Large intestine (tissue), 3 donors: ENCODE measurements around the gene SFTPB. TPM values are rescaled to one million over a fixed set of nuclear protein-coding genes. Genes with fewer than 3 reads are reported as not detected.
"Not testable (repeated sequence)": the region's sequence is repeated elsewhere in the genome, so short reads cannot be mapped to it uniquely, and the experiment has no call there.

Experiments
- DNase-seq, 2 donors: peaks; one replicate each; pipeline versions ENCODE4 v3.0.0 to v3.0.0-alpha.2; 2013
- H3K27ac ChIP-seq: one replicate; pipeline ENCODE4 v1.5.1; 2013; ENCODE audit warnings: low read length
- H3K27me3 ChIP-seq: 2 replicates; pipeline ENCODE4 v1.6.1; 2013; ENCODE audit warnings: low read length; ENCODE audit not compliant: control insufficient read depth, insufficient read depth
- H3K36me3 ChIP-seq: 2 replicates; pipeline ENCODE4 v1.6.1; 2013; ENCODE audit warnings: low read length; ENCODE audit not compliant: control insufficient read depth, insufficient read depth
- H3K4me1 ChIP-seq: one replicate; pipeline ENCODE4 v1.6.1; 2013; ENCODE audit warnings: low read length; ENCODE audit not compliant: control insufficient read depth, insufficient read depth
- H3K4me3 ChIP-seq: one replicate; pipeline ENCODE4 v1.5.1; 2013; ENCODE audit warnings: low read length
- H3K9me3 ChIP-seq: one replicate; pipeline ENCODE4 v1.6.1; 2013; ENCODE audit warnings: mild to moderate bottlenecking, low read depth, low read length, moderate library complexity; ENCODE audit not compliant: control insufficient read depth
- WGBS: methylation state at CpG from one replicate; pipeline ENCODE4 v1.1.5; 2013; ENCODE audit warnings: low lambda C conversion rate; ENCODE audit not compliant: insufficient coverage; 5-methylcytosine and 5-hydroxymethylcytosine counted together
- polyA plus RNA-seq: library from polyadenylated mRNA; unstranded; fragments of 120-200 nt; gene quantifications from one replicate; pipeline ENCODE4 v1.2.1, GENCODE V29; 2013

The SFTPB gene
- polyA plus RNA-seq, 1 donor, result 0.01 TPM

DNA sequence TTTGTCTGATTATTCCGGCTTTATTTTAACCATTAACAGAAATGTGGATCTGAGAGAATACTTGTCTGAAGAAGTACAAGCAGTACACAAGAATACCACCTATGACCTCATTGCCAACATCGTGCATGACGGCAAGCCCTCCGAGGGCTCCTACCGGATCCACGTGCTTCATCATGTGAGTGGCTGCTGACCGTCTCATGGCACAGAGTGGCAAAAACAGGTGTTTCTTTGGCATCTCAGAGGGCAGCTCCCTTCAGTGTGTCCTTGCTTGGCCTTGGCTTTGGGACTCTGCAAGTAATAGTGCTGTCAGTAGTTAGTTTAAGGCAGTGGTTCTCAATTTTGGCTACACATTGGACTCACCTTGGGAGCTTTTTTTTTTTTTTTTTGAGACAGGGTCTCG is 23.1 kb downstream of the SFTPB start:
- 80% methylated on average over 1 of the region's 8 CpGs for WGBS
- Histone ChIP-seq H3K27ac (no peak overlapping the region), H3K27me3 (no peaks in the 10 kb centered on the region)

DNA sequence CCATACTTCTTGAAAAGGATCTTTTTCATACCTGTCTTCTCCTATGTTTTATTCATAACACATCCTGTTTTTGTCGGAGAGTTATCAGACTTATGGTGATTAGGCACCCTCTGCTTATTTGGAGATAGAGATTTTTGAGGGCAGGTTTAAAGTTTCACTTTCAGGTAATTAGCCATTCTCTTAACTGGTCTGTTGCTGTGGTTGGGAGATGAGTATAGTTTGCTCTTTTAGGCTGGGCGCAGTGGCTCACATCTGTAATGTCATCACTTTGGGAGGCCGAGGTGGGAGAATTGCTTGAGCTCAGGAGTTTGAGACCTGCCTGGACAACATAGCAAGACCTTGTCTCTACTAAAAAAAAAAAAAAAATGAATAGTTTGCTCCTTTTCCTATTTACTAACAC is 25.3 kb downstream of the SFTPB start:
- no CpG with 5 or more reads among the region's 3 CpGs for WGBS
- H3K36me3 ChIP-seq, result peaks cover 93% of the 10 kb centered on the region
- H3K4me1 ChIP-seq, result no peaks in the 10 kb centered on the region
- H3K4me3 ChIP-seq, result no peak overlapping the region
- H3K27me3 ChIP-seq, result no peaks in the 10 kb centered on the region
- no peaks in the 10 kb centered on the region for H3K9me3 ChIP-seq
- no peak for DNase-seq
- H3K27ac ChIP-seq, result no peak overlapping the region

More for the DNA sequence above, 23.1 kb downstream of the SFTPB start:
- Histone ChIP-seq H3K4me3 (no peak overlapping the region), H3K36me3 (peaks cover 92% of the 10 kb centered on the region), H3K9me3 (no peaks in the 10 kb centered on the region), H3K4me1 (no peaks in the 10 kb centered on the region)
- no peak for DNase-seq

DNA sequence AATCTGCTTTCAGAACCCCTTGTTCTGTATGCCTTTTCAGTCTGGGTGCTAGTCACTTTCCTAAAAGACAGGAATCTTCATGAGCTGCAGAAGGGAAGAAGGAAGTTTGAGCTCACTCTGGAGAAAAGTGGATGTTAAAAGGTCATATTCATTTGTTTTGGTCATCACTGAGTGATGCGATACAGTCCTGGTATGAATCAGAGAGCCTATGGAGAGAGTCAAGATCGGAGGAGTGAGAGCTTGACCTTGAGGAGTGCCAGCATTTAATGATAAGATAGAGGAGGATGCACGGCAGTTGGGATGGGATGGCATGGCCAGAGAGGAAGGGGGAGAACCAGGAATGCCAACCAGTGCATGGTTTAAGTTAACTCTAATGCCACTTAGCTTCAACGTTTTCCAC is 32.4 kb downstream of the SFTPB start:
- no peak overlapping the region for H3K27ac ChIP-seq
- H3K4me3 ChIP-seq, result no peak overlapping the region
- WGBS, result 76% methylated on average over 3 of the region's 4 CpGs
- H3K36me3 ChIP-seq, result peaks cover 82% of the 10 kb centered on the region
- no peaks in the 10 kb centered on the region for H3K9me3 ChIP-seq
- no peak for DNase-seq
- H3K4me1 ChIP-seq, result no peaks in the 10 kb centered on the region
- no peaks in the 10 kb centered on the region for H3K27me3 ChIP-seq

DNA sequence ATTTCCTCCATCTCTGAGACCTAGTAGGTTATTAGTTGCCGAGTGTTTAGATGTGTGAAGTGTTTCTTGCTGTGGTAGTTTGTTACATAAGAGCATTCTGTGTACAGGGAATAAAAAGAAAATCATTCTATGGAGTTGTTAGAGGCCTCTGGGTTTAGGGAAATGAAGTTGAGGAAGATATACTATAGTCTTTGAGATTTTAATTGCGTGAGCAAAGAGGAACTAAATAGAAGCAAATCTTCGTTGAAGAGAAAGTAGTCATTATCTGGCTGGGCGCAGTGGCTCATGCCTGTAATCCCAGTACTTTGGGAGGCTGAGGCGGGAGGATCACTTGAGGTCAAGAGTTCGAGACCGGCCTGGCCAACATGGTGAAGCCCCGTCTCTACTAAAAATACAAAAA is 33.0 kb downstream of the SFTPB start:
- Histone ChIP-seq H3K27ac (no peak overlapping the region), H3K4me3 (no peak overlapping the region), H3K4me1 (no peaks in the 10 kb centered on the region), H3K9me3 (no peaks in the 10 kb centered on the region), H3K36me3 (peaks cover 82% of the 10 kb centered on the region), H3K27me3 (no peaks in the 10 kb centered on the region)
- DNase-seq, result no peak
- WGBS, result 100% methylated on average over 3 of the region's 8 CpGs

DNA sequence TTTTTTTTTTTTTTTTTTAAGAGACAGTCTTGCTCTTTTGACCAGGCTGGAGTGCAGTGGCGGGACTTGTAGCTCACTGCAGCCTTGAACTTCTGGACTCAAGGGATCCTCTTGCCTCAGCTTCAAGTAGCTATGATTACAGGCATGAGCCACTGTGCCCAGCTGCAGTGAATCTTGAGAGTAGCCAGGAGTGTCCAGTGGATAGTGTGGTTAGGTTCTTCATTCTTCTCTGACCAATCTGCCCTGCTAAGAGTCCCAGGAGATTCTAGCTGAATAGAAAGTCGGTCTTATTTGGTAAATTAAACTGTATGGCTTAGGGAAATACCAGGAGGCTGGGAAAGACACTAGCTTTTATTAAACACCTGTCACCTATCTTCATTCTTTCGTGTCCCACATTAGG is 36.7 kb downstream of the SFTPB start:
- Histone ChIP-seq H3K9me3 (no peaks in the 10 kb centered on the region), H3K27me3 (no peaks in the 10 kb centered on the region), H3K36me3 (peaks cover 72% of the 10 kb centered on the region), H3K27ac (no peak overlapping the region), H3K4me3 (no peak overlapping the region), H3K4me1 (no peaks in the 10 kb centered on the region)
- 100% methylated on average over 1 of the region's 3 CpGs for WGBS
- DNase-seq, result no peak

DNA sequence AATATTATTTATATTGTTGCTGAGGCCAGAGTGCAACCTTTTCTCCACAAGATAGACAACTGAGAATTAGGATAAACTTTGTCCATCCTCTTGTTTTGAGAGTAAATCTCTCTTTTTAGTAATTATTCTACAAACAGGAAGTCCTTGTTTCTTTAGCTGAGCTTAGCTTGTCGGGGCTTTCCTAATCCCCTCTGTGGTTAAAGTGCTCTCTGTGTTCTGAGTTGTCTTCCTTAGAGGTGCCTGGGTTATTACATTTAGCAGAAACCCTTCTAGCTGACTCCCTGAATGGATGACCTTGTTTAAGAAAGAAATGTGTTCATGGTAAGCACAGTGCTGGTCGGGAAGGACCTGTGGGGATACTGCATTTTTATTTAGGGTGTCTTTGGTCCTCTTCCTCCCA is 39.3 kb downstream of the SFTPB start:
- H3K4me1 ChIP-seq, result no peaks in the 10 kb centered on the region
- H3K27ac ChIP-seq, result no peak overlapping the region
- WGBS, result 40% methylated on average over 1 of the region's 2 CpGs
- no peaks in the 10 kb centered on the region for H3K9me3 ChIP-seq
- peaks cover 76% of the 10 kb centered on the region for H3K36me3 ChIP-seq
- no peak for DNase-seq
- H3K4me3 ChIP-seq, result no peak overlapping the region
- no peaks in the 10 kb centered on the region for H3K27me3 ChIP-seq

DNA sequence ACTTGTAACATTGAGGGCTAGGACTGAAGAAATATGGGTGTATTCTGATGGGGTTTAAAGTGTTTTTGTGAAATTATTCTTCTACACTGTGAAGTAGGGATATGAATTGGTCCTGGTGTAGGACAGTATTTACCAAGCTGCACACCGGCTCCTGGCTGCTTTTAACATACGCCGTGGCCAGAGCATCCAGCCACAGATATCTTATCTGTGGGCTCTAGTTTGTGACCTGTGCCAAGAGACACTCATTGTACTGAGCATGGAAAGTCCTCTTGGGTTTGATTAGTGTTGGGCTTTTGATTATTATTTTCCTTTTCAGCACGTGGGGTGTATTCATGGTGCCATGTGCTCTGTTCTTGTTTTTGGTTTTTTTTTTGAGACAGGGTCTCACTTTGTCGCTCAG is 44.0 kb downstream of the SFTPB start:
- no peaks in the 10 kb centered on the region for H3K27me3 ChIP-seq
- H3K27ac ChIP-seq, result no peak overlapping the region
- no peak for DNase-seq
- no peaks in the 10 kb centered on the region for H3K4me1 ChIP-seq
- H3K9me3 ChIP-seq, result no peaks in the 10 kb centered on the region
- no peak overlapping the region for H3K4me3 ChIP-seq
- WGBS, result no CpG with 5 or more reads among the region's 5 CpGs
- H3K36me3 ChIP-seq, result peaks cover 70% of the 10 kb centered on the region

DNA sequence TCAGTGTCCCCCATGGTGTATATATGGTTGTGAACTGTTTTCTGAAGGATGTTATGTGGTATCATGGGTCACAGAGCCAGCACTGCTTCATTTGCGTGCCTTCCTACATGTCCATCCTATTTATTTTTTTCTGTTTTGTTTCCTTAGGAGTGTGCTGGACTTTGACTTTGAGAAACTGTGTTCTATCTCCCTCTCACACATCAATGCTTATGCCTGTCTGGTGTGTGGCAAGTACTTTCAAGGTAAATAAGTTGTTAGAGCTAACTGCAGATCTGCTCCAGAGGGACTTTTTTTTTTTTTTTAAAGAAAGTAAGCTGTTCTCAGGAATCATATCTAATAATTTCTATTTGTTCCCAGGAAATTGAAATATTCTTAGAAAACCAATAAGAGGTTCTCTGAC is 46.7 kb downstream of the SFTPB start:
- Histone ChIP-seq H3K4me3 (no peak overlapping the region), H3K36me3 (peaks cover 51% of the 10 kb centered on the region), H3K27me3 (no peaks in the 10 kb centered on the region), H3K9me3 (peaks cover under 1% of the 10 kb centered on the region), H3K27ac (no peak overlapping the region), H3K4me1 (peaks cover 6% of the 10 kb centered on the region)
- DNase-seq, result no peak
- no CpG with 5 or more reads among the region's 1 CpG for WGBS

DNA sequence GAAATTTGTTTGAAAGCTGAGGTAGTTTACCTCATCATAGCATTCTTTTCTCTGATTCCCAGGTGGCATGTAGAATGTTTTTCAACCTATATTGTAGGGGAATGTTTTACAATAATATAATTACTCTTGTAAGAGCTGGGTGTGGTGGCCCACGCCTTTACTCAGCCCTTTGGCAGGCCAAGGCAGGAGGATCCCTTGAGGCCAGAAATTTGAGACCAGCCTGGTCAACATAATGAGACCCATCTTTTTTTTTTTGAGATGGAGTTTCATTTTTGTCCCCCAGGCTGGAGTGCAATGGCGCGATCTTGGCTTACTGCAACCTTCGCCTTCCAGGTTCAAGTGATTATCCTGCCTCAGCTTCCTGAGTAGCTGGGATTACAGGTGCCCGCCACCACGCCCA is 48.4 kb downstream of the SFTPB start:
- WGBS, result no CpG with 5 or more reads among the region's 6 CpGs
- peaks cover 37% of the 10 kb centered on the region for H3K36me3 ChIP-seq
- no peaks in the 10 kb centered on the region for H3K27me3 ChIP-seq
- H3K4me3 ChIP-seq, result no peak overlapping the region
- H3K9me3 ChIP-seq, result peaks cover 5% of the 10 kb centered on the region
- no peak overlapping the region for H3K27ac ChIP-seq
- DNase-seq, result no peak
- H3K4me1 ChIP-seq, result peaks cover 9% of the 10 kb centered on the region

DNA sequence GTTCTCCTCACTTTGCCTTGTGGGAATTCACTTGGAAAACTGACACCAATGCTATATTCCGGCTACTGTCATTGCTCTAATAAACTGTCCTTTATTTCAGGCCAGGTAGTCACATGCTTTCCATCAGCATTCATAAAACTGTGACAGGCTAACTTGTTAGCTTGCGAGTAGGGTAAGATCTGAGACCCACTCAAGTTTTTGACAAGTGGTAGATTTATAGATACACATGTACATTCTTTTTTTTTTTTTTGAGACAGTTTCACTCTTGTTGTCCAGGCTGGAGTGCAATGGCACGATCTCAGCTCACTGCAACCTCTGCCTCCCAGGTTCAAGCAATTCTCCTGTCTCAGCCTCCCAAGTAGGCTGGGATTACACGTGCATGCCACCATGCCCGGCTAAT is 50.3 kb downstream of the SFTPB start:
- not testable (repeated sequence) for H3K4me1 ChIP-seq, H3K27me3 ChIP-seq, H3K27ac ChIP-seq, H3K9me3 ChIP-seq, H3K4me3 ChIP-seq, DNase-seq
- WGBS, result no CpG with 5 or more reads among the region's 5 CpGs
- peaks cover 24% of the 10 kb centered on the region for H3K36me3 ChIP-seq

DNA sequence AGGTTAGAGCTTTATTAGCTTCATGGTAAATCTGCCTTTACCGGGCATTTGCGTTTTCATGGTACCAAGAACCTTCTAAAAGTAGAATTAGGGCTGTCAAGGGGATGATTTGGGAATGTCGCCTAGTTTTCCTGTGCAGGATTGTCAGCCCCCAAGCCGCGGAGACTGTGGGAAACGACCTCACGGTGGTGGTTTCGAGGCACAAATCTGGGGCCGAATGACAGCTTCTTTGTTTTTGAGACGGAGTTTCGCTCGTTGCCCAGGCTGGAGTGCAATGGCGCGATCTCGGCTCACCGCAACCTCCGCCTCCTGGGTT is 52.6 kb downstream of the SFTPB start:
- peaks cover 13% of the 10 kb centered on the region for H3K4me1 ChIP-seq
- H3K27me3 ChIP-seq, result no peaks in the 10 kb centered on the region
- H3K4me3 ChIP-seq, result peak overlapping the region; percentile 83
- H3K9me3 ChIP-seq, result peaks cover 8% of the 10 kb centered on the region
- no CpG with 5 or more reads among the region's 17 CpGs for WGBS
- H3K36me3 ChIP-seq, result peaks cover 8% of the 10 kb centered on the region
- H3K27ac ChIP-seq, result no peak overlapping the region
- DNase-seq, result no peak
